Measurements from ENCODE around the gene LELP1.
"Not testable (repeated sequence)": the region's sequence is repeated elsewhere in the genome, so short reads cannot be mapped to it uniquely, and the experiment has no call there.

The LELP1 gene

DNA sequence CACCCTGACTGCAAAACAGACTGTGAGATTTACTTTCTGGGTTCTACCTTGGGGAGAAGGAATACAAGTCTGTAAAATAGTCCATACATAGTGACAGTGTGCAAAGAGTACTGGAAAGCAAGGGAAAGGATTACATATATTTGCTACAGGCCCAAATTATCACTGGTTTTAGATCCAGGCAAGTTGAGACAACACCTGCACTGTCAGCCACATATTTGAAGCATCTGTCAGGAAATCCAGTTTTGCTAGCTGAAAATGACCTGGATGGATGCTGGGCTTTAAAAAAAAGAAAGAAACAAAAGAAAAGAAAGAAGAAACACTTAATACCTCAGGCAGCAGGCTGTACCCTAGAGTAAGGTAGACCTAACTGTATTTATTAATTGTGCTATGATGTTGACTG, 28.6 kb upstream of the LELP1 start:
- no peaks in the 10 kb centered on the region for H3K9me2 ChIP-seq (replicated peaks; ENCODE audit: control insufficient read depth, low read length)
- H3F3A ChIP-seq (ENCODE audit: control insufficient read depth, insufficient read depth), result no peaks in the 10 kb centered on the region
- H3K27me3 ChIP-seq (ENCODE audit: control insufficient read depth, low read length), result no peaks in the 10 kb centered on the region; the same call in 1 of the 2 replicates
- H3K36me3 ChIP-seq (ENCODE audit: control insufficient read depth, low read length), result no peaks in the 10 kb centered on the region
- H3K27ac ChIP-seq (ENCODE audit: low read depth, low read length), result no peak overlapping the region
- no peak overlapping the region for H3K4me3 ChIP-seq (ENCODE audit: low read length)
- no peaks in the 10 kb centered on the region for H4K20me1 ChIP-seq (ENCODE audit: control insufficient read depth, insufficient read depth, low read depth, low read length)
- H3K79me2 ChIP-seq (ENCODE audit: control insufficient read depth, low read length), result no peaks in the 10 kb centered on the region
- no peaks in the 10 kb centered on the region for H3K4me1 ChIP-seq (ENCODE audit: control insufficient read depth, low read length)
- TF ChIP-seq EZH2phosphoT487 (IDR thresholded peaks at IDR 0.05; ENCODE audit: borderline replicate concordance, low read length), result no peak
- TF ChIP-seq, protein P1, sequence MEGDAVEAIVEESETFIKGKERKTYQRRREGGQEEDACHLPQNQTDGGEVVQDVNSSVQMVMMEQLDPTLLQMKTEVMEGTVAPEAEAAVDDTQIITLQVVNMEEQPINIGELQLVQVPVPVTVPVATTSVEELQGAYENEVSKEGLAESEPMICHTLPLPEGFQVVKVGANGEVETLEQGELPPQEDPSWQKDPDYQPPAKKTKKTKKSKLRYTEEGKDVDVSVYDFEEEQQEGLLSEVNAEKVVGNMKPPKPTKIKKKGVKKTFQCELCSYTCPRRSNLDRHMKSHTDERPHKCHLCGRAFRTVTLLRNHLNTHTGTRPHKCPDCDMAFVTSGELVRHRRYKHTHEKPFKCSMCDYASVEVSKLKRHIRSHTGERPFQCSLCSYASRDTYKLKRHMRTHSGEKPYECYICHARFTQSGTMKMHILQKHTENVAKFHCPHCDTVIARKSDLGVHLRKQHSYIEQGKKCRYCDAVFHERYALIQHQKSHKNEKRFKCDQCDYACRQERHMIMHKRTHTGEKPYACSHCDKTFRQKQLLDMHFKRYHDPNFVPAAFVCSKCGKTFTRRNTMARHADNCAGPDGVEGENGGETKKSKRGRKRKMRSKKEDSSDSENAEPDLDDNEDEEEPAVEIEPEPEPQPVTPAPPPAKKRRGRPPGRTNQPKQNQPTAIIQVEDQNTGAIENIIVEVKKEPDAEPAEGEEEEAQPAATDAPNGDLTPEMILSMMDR (IDR thresholded peaks at IDR 0.05; ENCODE audit: low read depth, low read length, poor library complexity, severe bottlenecking), result no peak
- no peaks in the 10 kb centered on the region for H3K9me3 ChIP-seq (ENCODE audit: control insufficient read depth, insufficient read depth, low read length)
- H3K4me2 ChIP-seq (ENCODE audit: low read length), result no peak overlapping the region

GRCh38 chr1:153178922-153179321, 24.3 kb upstream of the LELP1 start:
- no peaks in the 10 kb centered on the region for H3K36me3 ChIP-seq (ENCODE audit: control insufficient read depth, low read length)
- H3K4me2 ChIP-seq (ENCODE audit: low read length), result no peak overlapping the region
- H3K4me1 ChIP-seq (ENCODE audit: control insufficient read depth, low read length), result no peaks in the 10 kb centered on the region
- no peaks in the 10 kb centered on the region for H3K79me2 ChIP-seq (ENCODE audit: control insufficient read depth, low read length)
- H3K27me3 ChIP-seq (ENCODE audit: control insufficient read depth, low read length), result 0 out of 2 replicates have a peak, but pooled peaks cover 4% of the 10 kb centered on the region
- no peaks in the 10 kb centered on the region for H3K9me2 ChIP-seq (replicated peaks; ENCODE audit: control insufficient read depth, low read length)
- H3K27ac ChIP-seq (ENCODE audit: low read depth, low read length), result no peak overlapping the region
- H4K20me1 ChIP-seq (ENCODE audit: control insufficient read depth, insufficient read depth, low read depth, low read length), result no peaks in the 10 kb centered on the region
- no peaks in the 10 kb centered on the region for H3K9me3 ChIP-seq (ENCODE audit: control insufficient read depth, insufficient read depth, low read length)
- no peaks in the 10 kb centered on the region for H3F3A ChIP-seq (ENCODE audit: control insufficient read depth, insufficient read depth)
- no peak for TF ChIP-seq EZH2phosphoT487 (IDR thresholded peaks at IDR 0.05; ENCODE audit: borderline replicate concordance, low read length)
- TF ChIP-seq, protein P1 (IDR thresholded peaks at IDR 0.05; ENCODE audit: low read depth, low read length, poor library complexity, severe bottlenecking), result no peak
- H3K4me3 ChIP-seq (ENCODE audit: low read length), result no peak overlapping the region

DNA sequence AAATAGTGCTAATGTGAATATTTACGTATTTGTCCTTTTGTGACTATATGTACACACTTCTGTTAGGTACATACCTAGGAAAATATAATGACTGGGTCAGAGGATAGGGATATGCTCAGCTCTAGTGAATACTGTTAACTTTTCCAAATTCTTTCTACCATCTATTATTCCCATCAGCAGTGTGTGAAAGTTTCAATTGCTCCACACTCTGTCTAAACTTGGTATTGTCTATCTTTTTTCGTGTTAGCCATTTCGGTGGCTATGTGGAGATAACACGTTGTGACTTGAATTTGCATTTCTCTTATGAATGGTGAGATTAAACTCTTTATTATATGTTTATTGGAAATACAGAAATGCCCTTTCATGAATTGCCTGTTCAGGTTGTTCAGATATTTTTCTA, 22.7 kb upstream of the LELP1 start:
- Histone ChIP-seq H3K4me2 (ENCODE audit: low read length) (no peak overlapping the region), H3K9me2 (replicated peaks; ENCODE audit: control insufficient read depth, low read length) (no peaks in the 10 kb centered on the region), H4K20me1 (ENCODE audit: control insufficient read depth, insufficient read depth, low read depth, low read length) (no peaks in the 10 kb centered on the region), H3K27me3 (ENCODE audit: control insufficient read depth, low read length) (0 out of 2 replicates have a peak, but pooled peaks cover 4% of the 10 kb centered on the region), H3K4me3 (ENCODE audit: low read length) (no peak overlapping the region), H3K9me3 (ENCODE audit: control insufficient read depth, insufficient read depth, low read length) (no peaks in the 10 kb centered on the region), H3K4me1 (ENCODE audit: control insufficient read depth, low read length) (no peaks in the 10 kb centered on the region), H3K27ac (ENCODE audit: low read depth, low read length) (no peak overlapping the region), H3K79me2 (ENCODE audit: control insufficient read depth, low read length) (no peaks in the 10 kb centered on the region), H3F3A (ENCODE audit: control insufficient read depth, insufficient read depth) (no peaks in the 10 kb centered on the region), H3K36me3 (ENCODE audit: control insufficient read depth, low read length) (no peaks in the 10 kb centered on the region)
- TF ChIP-seq, protein P1 (IDR thresholded peaks at IDR 0.05; ENCODE audit: low read depth, low read length, poor library complexity, severe bottlenecking), result no peak
- TF ChIP-seq EZH2phosphoT487 (IDR thresholded peaks at IDR 0.05; ENCODE audit: borderline replicate concordance, low read length), result no peak

DNA sequence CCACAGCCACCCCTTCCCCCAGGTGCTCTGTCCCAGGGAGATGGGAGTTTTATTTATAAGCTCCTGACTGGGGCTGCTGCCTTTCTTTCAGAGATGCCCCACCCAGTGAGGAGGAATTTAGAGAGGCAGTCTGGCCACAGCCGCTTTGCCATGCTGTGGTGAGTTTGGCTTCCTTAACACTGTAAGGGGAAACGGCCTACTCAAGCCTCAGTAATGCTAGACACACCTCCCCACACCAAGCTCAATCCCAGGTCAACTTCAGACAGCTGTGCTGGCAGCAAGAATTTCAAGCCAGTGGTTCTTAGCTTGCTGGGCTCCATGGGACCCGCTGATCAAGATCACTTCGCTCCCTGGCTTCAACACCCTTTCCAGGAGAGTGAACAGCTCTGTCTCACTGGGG, 14.9 kb upstream of the LELP1 start:
- H3K27me3 ChIP-seq (ENCODE audit: control insufficient read depth, low read length), result peaks cover 11% of the 10 kb centered on the region; the same call in 1 of the 2 replicates
- H3K27ac ChIP-seq (ENCODE audit: low read depth, low read length); H3K4me2 ChIP-seq (ENCODE audit: low read length); H3K9me2 ChIP-seq (replicated peaks; ENCODE audit: control insufficient read depth, low read length); H3K4me1 ChIP-seq (ENCODE audit: control insufficient read depth, low read length); H3K9me3 ChIP-seq (ENCODE audit: control insufficient read depth, insufficient read depth, low read length); H3K36me3 ChIP-seq (ENCODE audit: control insufficient read depth, low read length); H3K4me3 ChIP-seq (ENCODE audit: low read length); H3F3A ChIP-seq (ENCODE audit: control insufficient read depth, insufficient read depth); H4K20me1 ChIP-seq (ENCODE audit: control insufficient read depth, insufficient read depth, low read depth, low read length); H3K79me2 ChIP-seq (ENCODE audit: control insufficient read depth, low read length): not testable (repeated sequence)

All from DOHH2 (cell line).